HepG2 (cell line): ENCODE data around the gene NEAT1. TPM values are rescaled to one million over a fixed set of nuclear protein-coding genes. Genes with fewer than 3 reads are reported as not detected.

Experiments used
- ATF7-NPFF ChIP-seq: sonication (generic); formaldehyde crosslinking; IDR thresholded peaks from 2 replicates; pipeline ENCODE4 v1.8.1; 2023; ENCODE audit warnings: mild to moderate bottlenecking, low read depth, missing genetic modification reagents, moderate library complexity
- CBX2 ChIP-seq, 2 experiments: fragments of 200-600 bp in 1 of 2; sonication (generic); formaldehyde crosslinking in 1 of 2; IDR thresholded peaks; 2 replicates each; pipeline versions ENCODE4 v1.7.0 to v1.8.1; 2018 to 2022; ENCODE audit warnings: low read depth in 2 of 2, low read length in 1 of 2, mild to moderate bottlenecking in 1 of 2, missing genetic modification reagents in 1 of 2
- FOXA1 ChIP-seq, 2 experiments: fragments of 450-650 bp in 1 of 2; sonication (generic) in 1 of 2; formaldehyde crosslinking in 1 of 2; IDR thresholded peaks; 2 replicates each; pipeline versions ENCODE4 v1.4.0 to v1.6.1; 2016 to 2020; ENCODE audit warnings: missing genetic modification reagents in 1 of 2
- GPN1 ChIP-seq: sonication (generic); formaldehyde crosslinking; IDR thresholded peaks from 2 replicates; pipeline ENCODE4 v1.5.1; 2020; ENCODE audit warnings: missing genetic modification reagents, borderline replicate concordance
- HES4 ChIP-seq: sonication (generic); formaldehyde crosslinking; IDR thresholded peaks from 2 replicates; pipeline ENCODE4 v1.9.0; 2021; ENCODE audit warnings: mild to moderate bottlenecking, missing genetic modification reagents, borderline replicate concordance
- HNF4A ChIP-seq: sonication (generic); formaldehyde crosslinking; IDR thresholded peaks from 2 replicates; pipeline ENCODE4 v1.4.0; 2020; ENCODE audit warnings: missing genetic modification reagents
- PRPF4 ChIP-seq: fragments of 200-400 bp; formaldehyde crosslinking; IDR thresholded peaks from 2 replicates; pipeline ENCODE4 v1.6.1; 2016; ENCODE audit warnings: low read length, low read depth; ENCODE audit not compliant: poor library complexity, severe bottlenecking
- SNAPC2 ChIP-seq: sonication (generic); formaldehyde crosslinking; IDR thresholded peaks from 2 replicates; pipeline ENCODE4 v1.8.1; 2022; ENCODE audit warnings: mild to moderate bottlenecking, missing genetic modification reagents
- ZBTB7A ChIP-seq: sonication (generic); formaldehyde crosslinking; IDR thresholded peaks from 2 replicates; pipeline ENCODE4 v1.8.0; 2022; ENCODE audit warnings: mild to moderate bottlenecking, missing genetic modification reagents
- ZNF451 ChIP-seq: sonication (generic); formaldehyde crosslinking; IDR thresholded peaks from 2 replicates; pipeline ENCODE4 v1.5.0; 2020; ENCODE audit warnings: mild to moderate bottlenecking, missing genetic modification reagents
- ZNF563 ChIP-seq: sonication (generic); formaldehyde crosslinking; IDR thresholded peaks from 2 replicates; pipeline ENCODE4 v1.8.0; 2022; ENCODE audit warnings: mild to moderate bottlenecking, moderate library complexity, missing genetic modification reagents
- polyA plus RNA-seq, 8 experiments: library from polyadenylated mRNA; depleted of rRNA in 3 of 8; stranded (reverse) in 7 of 8; unstranded in 1 of 8; fragments of >200 nt; fragmentation: Illumina TruSeq in 4 of 8; extraction: Trizol in 4 of 8; gene quantifications; 2 replicates each; pipeline versions ENCODE4 v1.2.1 to v1.2.3, GENCODE V29; 2011 to 2016; ENCODE audit warnings: low read depth in 4 of 8, missing spikeins in 1 of 8, mixed read lengths in 1 of 8; ENCODE audit not compliant: insufficient read depth in 1 of 8
- total RNA-seq, 5 experiments: library from RNA; depleted of rRNA; stranded (reverse); fragments of >200 nt; fragmentation: Illumina TruSeq; extraction: Trizol; gene quantifications; 2 replicates each; pipeline ENCODE4 v1.2.3, GENCODE V29; 2016; ENCODE audit warnings: low read depth in 1 of 5
- TF ChIP-seq, protein P1 (sequence below), 2 experiments: IDR thresholded peaks; 2 replicates each; pipeline ENCODE4 v1.6.1; 2011 to 2012; ENCODE audit warnings: low read length in 2 of 2, borderline replicate concordance in 1 of 2, low read depth in 1 of 2, mild to moderate bottlenecking in 1 of 2, moderate library complexity in 1 of 2
- TF ChIP-seq, protein P2 (sequence below): sonication (generic); formaldehyde crosslinking; IDR thresholded peaks from 2 replicates; pipeline ENCODE4 v1.8.0; 2022; ENCODE audit warnings: missing genetic modification reagents, mild to moderate bottlenecking, moderate library complexity, borderline replicate concordance

Gene NEAT1
- total and polyA plus RNA-seq, 2 of the 13 experiments (the other 11 are each of a cell fraction or from before 2014, with no cell fraction given) = 20.5 to 41.2 TPM

DNA sequence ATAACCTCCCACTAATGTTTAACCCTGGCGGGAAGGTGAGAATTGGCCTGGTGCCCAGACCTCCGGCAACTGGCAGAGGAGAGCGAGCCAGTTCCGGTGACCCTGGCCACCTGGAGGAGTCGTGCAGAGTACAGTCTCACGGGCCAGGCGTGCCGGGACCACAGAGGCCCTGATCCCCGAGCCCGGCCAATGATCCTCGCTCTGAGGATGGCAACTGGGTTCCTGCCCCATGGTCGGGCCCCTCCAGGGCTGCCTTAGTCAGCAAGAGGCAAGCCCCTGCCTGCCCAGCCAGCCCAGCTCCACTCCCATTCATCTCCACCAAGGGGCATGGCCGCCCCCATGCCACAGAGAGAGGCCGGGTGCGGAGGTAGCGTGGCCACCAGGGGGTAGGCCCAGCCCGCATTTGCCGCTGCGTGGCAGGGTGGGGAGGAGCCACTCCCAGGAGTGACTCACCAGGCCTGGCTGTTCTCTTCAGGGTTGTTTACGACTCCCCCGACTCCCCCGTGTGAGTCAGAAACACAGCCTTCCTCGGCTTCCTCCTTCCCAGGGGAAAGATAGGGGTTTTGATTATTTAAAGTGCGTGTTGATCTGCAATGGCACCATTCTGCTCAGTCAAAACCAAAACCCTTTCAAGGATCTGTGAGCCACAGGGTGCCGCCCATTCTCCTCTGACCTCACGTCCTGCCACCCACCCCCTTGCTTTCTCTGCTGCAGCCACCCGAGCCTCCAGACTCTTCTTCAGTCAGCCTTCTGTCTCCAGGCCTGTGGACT lies 40.4 kb upstream of the NEAT1 start, which contains the start of gene SLC25A45 (continued):
- TF ChIP-seq, protein P1, sequence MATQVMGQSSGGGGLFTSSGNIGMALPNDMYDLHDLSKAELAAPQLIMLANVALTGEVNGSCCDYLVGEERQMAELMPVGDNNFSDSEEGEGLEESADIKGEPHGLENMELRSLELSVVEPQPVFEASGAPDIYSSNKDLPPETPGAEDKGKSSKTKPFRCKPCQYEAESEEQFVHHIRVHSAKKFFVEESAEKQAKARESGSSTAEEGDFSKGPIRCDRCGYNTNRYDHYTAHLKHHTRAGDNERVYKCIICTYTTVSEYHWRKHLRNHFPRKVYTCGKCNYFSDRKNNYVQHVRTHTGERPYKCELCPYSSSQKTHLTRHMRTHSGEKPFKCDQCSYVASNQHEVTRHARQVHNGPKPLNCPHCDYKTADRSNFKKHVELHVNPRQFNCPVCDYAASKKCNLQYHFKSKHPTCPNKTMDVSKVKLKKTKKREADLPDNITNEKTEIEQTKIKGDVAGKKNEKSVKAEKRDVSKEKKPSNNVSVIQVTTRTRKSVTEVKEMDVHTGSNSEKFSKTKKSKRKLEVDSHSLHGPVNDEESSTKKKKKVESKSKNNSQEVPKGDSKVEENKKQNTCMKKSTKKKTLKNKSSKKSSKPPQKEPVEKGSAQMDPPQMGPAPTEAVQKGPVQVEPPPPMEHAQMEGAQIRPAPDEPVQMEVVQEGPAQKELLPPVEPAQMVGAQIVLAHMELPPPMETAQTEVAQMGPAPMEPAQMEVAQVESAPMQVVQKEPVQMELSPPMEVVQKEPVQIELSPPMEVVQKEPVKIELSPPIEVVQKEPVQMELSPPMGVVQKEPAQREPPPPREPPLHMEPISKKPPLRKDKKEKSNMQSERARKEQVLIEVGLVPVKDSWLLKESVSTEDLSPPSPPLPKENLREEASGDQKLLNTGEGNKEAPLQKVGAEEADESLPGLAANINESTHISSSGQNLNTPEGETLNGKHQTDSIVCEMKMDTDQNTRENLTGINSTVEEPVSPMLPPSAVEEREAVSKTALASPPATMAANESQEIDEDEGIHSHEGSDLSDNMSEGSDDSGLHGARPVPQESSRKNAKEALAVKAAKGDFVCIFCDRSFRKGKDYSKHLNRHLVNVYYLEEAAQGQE (IDR thresholded peaks at IDR 0.05; ENCODE audit: borderline replicate concordance in 1 of 2, low read depth in 1 of 2, low read length in 2 of 2) = 0 out of 4 replicates have a peak, but pooled peaks of 1 of the 2 experiments have one; percentile 30
- TF ChIP-seq, protein P2, sequence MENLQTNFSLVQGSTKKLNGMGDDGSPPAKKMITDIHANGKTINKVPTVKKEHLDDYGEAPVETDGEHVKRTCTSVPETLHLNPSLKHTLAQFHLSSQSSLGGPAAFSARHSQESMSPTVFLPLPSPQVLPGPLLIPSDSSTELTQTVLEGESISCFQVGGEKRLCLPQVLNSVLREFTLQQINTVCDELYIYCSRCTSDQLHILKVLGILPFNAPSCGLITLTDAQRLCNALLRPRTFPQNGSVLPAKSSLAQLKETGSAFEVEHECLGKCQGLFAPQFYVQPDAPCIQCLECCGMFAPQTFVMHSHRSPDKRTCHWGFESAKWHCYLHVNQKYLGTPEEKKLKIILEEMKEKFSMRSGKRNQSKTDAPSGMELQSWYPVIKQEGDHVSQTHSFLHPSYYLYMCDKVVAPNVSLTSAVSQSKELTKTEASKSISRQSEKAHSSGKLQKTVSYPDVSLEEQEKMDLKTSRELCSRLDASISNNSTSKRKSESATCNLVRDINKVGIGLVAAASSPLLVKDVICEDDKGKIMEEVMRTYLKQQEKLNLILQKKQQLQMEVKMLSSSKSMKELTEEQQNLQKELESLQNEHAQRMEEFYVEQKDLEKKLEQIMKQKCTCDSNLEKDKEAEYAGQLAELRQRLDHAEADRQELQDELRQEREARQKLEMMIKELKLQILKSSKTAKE (CRISPR knock-in tag) = peak; percentile 92
- TF ChIP-seq HNF4A (CRISPR knock-in tag) (peak; percentile 79), SNAPC2 (CRISPR knock-in tag) (no peak; the same call in 1 of the 2 replicates), ZNF451 (CRISPR knock-in tag) (peak; percentile 88; the same call in 1 of the 2 replicates), FOXA1 (IDR thresholded peaks at IDR 0.05) (no peak), FOXA1 (CRISPR knock-in tag; IDR thresholded peaks at IDR 0.05) (peak; percentile 35), CBX2 (IDR thresholded peaks at IDR 0.05; ENCODE audit: low read depth, low read length) (no peak), CBX2 (CRISPR knock-in tag; IDR thresholded peaks at IDR 0.05; ENCODE audit: low read depth) (no peak), HES4 (CRISPR knock-in tag) (no peak; the same call in 1 of the 2 replicates), GPN1 (CRISPR knock-in tag) (no peak), ZNF563 (CRISPR knock-in tag) (peak; percentile 82), PRPF4 (no peak), ATF7-NPFF (CRISPR knock-in tag) (peak; percentile 54; the same call in 1 of the 2 replicates), ZBTB7A (CRISPR knock-in tag) (peak; percentile 85)
